ENCODE measurements around the gene PDE3A. TPM values are rescaled to one million over a fixed set of nuclear protein-coding genes. Genes with fewer than 3 reads are reported as not detected.
"Not testable (repeated sequence)": the region's sequence is repeated elsewhere in the genome, so short reads cannot be mapped to it uniquely, and the experiment has no call there.

PDE3A gene
- 0.29 and 0.88 TPM in 2 replicates for total RNA-seq
- 0.03 TPM for polyA plus RNA-seq (2012)

GRCh38 chr12:20368114-20368650, at the start of gene PDE3A:
TSS of gene PDE3A (plus strand) at chr12:20368537. CDS start at chr12:20369285, 748 bp downstream.
- DNase-seq (ENCODE audit: low read depth) = peak; percentile 64

DNA sequence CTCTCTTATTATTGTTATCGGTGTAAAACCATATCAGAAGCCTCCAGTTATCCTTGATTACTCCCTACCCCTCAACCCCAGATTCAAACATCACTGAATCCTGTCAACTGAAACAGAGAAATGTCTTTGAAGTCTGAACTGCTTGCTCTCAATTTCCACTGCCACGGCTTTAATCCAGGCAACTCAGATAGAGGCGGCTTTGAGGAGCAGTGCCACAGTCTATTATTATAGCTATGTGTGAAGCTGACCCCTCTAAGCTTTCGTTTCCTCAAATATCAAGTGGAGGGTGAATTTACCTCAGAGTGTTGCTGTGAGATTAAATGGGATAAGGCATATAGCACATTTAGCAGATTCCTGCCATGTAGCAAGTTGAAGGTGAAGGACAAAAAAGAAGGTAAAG, 49.0 kb upstream of the PDE3A start:
- DNase-seq (ENCODE audit: low read depth) = no peak

- DNase-seq (ENCODE audit: low read depth) = no peak
These were observed 47.8 kb upstream of the PDE3A start for GRCh38 chr12:20320552-20320951.

- not testable (repeated sequence) for DNase-seq (ENCODE audit: low read depth)
These were observed 37.4 kb upstream of the PDE3A start for GRCh38 chr12:20330826-20331505.

GRCh38 chr12:20339060-20339459, 29.3 kb upstream of the PDE3A start:
- no peak for DNase-seq (ENCODE audit: low read depth)

- DNase-seq (ENCODE audit: low read depth) = no peak
These were observed 26.2 kb upstream of the PDE3A start for GRCh38 chr12:20342111-20342510.

DNA sequence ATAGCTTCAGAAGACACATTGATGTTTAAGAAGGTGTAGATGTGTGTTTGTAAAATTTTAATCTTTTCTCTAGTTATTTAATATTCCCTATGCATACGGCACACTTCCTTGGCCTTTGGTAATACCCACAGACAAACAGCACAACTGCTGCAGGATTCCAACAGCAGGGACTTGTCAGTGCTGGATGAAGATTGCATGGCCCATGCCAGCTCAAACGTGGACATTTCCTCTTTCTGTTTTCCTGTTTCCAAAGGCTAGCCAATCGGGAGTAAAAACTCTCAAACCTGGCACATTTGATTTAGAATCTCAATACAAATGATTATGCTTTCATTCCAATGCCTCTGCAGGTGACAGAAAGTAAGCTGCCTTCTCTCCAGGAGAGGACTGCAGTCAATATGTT, 22.5 kb upstream of the PDE3A start:
- no peak for DNase-seq (ENCODE audit: low read depth)

GRCh38 chr12:20350026-20350425, 18.3 kb upstream of the PDE3A start:
- DNase-seq (ENCODE audit: low read depth) = no peak

DNA sequence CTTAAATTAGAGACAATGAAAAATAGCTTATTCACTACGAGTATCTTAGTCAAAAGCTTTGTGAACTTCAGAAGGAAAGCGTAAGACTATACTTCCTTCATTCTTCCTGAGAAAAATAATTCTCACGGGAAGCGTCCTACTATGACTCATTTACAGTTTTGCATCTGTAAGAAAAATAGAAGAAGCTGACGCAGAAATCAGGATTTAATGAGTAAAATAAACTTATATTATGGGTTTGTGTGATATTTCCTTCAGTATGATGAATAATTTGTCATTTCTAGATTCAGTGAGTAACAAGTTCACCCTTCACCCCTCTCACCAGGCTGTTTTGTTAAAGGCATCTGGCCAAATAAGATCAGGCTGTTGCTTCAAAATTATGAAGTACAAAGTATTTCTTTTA, 17.8 kb upstream of the PDE3A start:
- peak; percentile 32 for DNase-seq (ENCODE audit: low read depth)

- DNase-seq (ENCODE audit: low read depth) = no peak
These were observed 16.9 kb upstream of the PDE3A start for GRCh38 chr12:20351406-20351805.

- DNase-seq (ENCODE audit: low read depth) = no peak
These were observed 12.3 kb upstream of the PDE3A start for GRCh38 chr12:20356048-20356447.

- DNase-seq (ENCODE audit: low read depth) = no peak
These were observed 7.9 kb upstream of the PDE3A start for GRCh38 chr12:20360407-20360806.

GRCh38 chr12:20361416-20361815, 6.9 kb upstream of the PDE3A start:
- DNase-seq (ENCODE audit: low read depth) = no peak

DNA sequence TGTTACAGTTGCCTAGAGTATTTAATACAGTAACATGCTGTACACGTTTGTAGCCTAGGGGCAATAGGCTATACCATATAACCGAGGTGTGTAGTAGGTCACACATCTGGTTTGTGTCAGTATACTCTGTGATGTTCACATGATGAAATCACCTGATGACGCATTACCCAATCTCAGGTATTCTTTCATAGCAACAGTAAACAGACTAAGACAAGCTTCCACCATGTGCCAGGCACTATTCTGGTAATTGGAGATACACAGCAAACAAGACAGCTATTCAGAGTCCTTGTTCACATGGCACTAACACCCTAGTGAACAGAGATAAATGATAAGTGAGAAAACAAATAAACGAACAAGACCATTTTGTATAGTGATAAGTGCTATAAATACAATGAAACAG, 3.8 kb upstream of the PDE3A start:
- no peak for DNase-seq (ENCODE audit: low read depth)

DNA sequence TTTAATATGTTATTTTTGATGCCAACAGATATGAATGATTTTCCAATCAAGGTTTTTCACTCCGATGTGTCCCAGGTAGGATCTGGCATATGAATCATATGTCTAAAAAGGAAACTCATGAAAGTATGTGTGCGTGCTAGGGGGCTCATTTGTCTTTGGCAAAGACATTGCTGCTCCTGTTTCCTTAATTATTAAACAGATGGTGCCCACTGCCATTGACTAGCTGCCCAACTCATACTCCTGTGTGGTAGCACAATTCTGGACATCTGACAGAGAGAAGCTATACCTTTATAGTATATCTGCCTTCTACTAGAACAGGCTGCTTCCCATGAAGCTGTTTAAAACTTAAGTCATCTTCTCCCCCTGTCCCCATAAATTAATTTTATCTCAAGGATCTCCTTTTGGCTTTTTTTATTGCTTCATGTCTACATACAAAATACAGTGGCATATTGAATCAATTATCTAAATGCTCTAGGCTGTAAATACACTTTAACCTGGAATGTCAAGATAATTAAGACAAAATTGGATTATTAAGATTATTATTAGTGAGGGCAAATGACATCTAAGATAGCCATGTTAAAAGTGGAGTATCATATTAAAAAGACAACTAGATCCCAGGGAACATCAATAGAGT, 1.4 kb upstream of the PDE3A start:
- DNase-seq (ENCODE audit: low read depth) = no peak

DNA sequence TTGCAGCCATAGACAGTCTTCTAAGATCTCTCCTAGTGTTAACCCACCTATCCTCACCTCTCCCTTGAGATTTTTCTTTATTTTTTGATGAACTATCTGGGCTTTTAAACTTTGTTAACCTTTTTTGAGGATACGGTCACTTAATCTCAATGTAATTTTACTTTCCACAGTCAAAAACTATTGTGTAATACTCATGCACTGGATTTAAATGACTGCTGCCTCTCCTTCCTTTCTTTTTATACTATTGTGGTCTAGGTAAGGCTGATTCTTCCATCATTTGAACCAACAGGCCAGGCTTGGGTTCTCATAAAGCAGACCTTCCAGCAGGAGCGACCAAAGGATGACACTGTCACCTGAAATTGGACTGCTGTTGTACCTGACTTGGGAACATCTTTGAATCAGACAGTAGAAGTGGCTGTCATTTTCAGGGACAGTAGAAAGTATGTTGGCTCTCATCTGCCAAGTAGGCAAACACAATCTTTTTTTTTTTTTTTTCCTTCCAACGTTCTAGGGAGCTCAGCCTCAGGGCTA, 689 bp upstream of the PDE3A start:
- DNase-seq (ENCODE audit: low read depth) = no peak

DNA sequence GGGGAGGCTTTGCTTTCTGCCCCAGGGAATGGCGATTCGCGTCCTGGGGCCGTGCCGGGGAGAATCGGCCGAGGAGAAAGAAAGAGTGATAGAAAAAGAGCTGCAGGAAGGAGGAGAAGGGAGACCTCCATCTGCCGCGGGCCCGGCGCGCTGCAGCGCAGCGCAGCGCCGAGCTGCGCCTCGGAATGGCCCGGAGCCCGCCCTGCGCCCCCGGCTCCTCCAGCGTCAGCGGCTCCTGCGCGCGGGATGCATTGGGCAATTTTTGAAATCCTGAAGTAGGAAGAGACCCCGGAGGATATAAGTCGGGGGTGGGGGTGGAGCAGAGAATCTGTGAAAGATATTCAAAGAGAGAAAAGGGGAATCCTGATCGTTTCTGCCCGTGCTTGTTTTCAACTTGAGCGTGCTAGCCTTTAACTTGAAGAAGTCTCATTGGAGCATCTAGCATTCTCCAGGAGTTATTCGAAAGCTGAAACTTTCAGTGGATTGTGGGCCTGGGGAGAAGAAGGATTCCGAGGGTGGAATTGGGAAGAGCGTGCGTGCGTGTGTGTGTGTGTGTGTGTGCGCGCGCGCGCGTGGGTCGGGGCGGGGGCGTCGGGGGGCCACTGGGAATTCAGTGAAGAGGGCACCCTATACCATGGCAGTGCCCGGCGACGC, 441 bp downstream of the PDE3A start:
- DNase-seq (ENCODE audit: low read depth) = peak; percentile 44

GRCh38 chr12:20369305-20370013, 1.1 kb downstream of the PDE3A start:
- DNase-seq (ENCODE audit: low read depth) = peak; percentile 34

- DNase-seq (ENCODE audit: low read depth) = no peak
These were observed 1.7 kb downstream of the PDE3A start for GRCh38 chr12:20370014-20370386.

DNA sequence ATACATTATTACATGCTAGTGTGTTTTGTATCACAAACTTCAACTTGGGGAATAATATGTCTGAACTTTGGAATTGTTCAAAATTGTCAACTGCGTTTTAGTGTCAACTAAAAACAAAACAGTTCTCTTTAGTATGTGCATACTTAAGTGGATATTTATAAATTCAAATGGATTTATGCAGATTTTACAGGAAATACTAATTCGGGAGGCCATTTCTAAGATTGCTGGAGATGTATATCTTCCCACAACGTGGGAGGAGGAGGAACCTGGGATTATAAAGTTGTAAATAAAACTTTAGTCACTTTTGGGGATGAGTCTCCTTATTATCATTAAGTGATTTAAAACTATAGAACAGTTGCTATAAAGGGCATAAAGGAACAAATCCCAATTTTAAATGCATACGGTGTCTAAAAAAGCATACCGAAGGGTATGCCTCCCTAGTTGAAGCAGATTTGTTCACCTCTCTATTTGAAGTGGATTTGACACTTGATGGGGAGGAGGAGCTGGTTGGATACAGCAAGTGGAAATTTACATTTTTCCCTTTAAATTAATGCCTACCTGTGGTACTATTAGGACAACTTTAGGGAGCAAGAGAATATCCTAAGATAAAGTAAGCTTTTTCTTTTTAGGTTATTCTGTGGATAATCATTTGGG, 2.7 kb downstream of the PDE3A start:
- no peak for DNase-seq (ENCODE audit: low read depth)

All from myocyte (in vitro differentiated cells).